GM19035 (cell line): ENCODE measurements around the gene FOXP4.

Experiments used
- ATAC-seq: cut with Tn5 transposase; IDR thresholded peaks from one replicate; pipeline ENCODE4 v1.9.1; 2021; ENCODE audit not compliant: unreplicated experiment

FOXP4 gene

DNA sequence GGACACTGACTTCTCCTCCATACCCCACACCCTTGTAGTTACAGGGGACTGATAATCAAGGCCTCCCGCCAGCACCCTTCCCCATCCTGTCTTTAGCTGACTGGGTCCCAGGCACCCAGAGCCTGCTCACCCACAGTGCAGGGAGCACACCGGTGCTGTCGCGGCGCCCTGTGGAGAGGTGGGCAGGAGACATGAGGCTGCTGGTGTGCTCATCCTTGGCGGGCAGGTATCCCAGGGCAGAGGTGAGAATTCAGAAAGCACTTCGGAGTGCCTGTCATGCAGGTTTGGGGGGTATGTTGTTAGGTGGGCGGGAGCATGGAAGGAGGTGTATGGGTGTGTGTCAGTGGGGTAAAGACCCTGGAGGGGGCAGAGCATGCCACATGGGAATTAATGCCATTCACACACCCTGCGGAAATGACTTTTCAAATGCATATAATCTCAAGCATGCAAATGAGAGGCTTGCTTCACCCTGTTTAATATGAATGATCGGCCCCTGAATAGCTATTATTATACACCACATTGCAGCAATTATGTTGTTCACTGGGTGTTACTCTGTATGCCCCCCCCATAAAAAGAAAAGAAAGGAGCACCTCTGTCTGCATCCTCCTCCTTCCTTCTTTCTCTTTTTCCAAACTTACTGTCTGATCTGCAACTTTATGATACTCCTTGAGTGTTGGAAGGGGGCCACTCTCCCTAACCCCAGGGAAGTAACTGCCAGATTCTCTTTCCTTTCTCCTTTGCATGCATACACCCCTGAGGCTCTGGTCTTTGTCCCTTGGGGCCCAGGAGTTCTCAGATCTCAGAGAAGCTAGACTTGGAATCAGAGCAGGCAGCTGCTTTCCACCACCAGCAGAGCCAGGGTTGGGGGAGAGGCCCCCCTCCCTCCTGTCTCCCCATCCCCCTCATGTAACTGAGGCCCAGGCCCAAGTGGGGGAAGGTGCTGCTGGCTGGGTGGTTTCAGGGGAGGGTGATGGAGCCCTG is 16.0 kb downstream of the FOXP4 start:
- no peak for ATAC-seq

- ATAC-seq, result no peak
Measured at GRCh38 chr6:41563060-41563776, 17.0 kb downstream of the FOXP4 start.

GRCh38 chr6:41564448-41565142 is 18.4 kb downstream of the FOXP4 start:
- no peak for ATAC-seq

GRCh38 chr6:41565701-41566100 is 19.5 kb downstream of the FOXP4 start:
- no peak for ATAC-seq

DNA sequence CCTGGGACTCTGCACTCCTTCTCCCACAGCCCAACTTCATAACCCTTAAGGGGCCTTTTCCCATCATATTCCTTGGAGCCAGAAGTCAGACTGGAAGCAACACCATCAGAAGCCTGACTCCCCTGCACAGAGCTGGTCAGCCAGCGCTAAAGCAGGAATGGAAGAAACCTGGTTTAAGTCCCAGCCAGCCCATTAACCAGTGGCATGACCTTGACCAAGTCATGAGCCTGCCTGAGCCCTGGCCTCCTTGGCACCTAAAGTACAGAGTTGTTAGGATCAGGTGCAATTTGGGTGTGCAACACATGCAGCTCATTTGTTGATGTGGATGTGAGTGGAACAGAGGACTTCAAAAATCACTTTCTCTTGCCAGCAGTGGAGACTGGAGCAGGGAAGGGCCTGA is 20.8 kb downstream of the FOXP4 start:
- ATAC-seq, result no peak

DNA sequence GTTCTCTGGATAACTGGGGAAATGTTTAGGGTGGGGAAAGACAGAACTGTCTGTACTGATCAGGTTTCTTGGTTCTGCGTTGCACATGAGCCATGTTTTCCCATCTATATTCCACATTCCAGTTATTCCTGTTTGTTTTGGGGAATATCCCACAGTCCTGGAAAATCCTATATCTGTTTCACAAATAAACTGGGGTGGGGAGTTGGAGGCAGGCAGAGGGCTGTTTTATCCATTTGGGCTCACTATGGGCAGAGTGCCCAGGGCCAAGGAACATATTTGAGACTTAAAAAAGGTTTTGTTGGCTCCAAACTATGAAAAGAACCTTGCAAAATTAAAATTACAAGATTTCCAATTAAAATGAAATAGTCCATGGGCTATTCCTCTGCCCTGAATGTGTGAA is 21.5 kb downstream of the FOXP4 start:
- ATAC-seq, result no peak

DNA sequence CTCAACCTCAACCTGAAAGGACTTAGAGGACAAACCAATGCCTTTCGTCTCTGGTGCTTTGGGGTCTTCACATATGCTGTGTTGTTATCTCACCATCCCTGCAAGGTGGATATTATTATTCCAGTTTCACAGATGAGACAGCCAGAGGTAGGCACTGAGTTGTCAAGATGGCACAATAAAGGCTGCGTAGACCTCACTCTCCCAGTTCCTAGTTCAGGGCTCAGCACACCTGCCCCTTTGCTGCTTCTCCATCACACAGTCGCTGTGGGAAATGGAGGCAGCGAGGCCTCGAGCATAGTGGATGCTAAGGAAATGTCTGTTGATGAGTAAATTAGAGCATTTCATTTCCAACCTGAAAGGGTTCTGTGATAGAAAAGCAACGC is 22.0 kb downstream of the FOXP4 start:
- ATAC-seq, result no peak

GRCh38 chr6:41568585-41569384 is 22.6 kb downstream of the FOXP4 start:
- ATAC-seq, result no peak

- ATAC-seq, result no peak
Measured at GRCh38 chr6:41570259-41570615, 24.1 kb downstream of the FOXP4 start.

GRCh38 chr6:41571021-41571780 is 25.0 kb downstream of the FOXP4 start:
- ATAC-seq, result no peak

GRCh38 chr6:41572613-41573012 is 26.4 kb downstream of the FOXP4 start:
- no peak for ATAC-seq

DNA sequence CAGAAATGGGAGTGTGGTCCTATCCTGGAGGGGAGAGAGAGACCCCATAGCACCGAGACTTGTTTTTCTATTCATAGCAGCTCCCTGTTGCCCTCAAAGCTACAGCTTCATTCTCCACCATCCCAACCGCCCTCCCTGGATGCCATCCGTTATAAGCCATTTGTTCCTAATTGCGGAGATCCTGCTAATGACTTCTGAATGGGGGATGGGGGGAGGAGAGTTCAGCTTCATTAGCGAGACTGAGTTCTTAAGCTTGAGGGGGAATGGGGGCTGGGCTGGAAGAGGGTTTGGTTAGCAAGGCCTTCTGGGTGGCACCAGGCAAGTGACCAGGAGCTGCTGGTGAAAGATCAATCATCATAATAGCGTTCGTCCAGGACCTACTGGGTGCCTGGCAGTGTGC is 27.1 kb downstream of the FOXP4 start:
- ATAC-seq, result no peak

DNA sequence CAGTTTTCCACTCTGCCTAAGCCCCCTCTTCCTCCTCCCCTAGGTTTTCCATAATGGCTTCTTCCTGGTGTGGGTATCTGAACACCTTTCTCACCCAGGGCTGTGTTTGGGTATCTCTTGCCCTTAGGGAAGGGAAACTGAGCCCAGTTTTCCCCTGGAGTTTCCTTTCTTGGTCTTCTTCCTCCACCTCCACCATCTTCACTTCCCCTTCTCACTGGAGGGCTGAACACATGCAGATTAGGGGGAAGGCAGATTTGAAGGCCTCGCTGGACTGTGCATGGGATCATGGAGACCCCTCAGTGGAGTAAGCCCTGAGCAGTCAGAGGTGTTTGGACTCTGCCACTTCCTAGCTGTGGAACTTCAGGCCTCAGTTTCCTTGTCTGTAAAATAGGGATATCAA is 27.8 kb downstream of the FOXP4 start:
- no peak for ATAC-seq

GRCh38 chr6:41575598-41575997 is 29.4 kb downstream of the FOXP4 start:
- ATAC-seq, result no peak

- no peak for ATAC-seq
Measured at GRCh38 chr6:41576667-41577066, 30.5 kb downstream of the FOXP4 start.

DNA sequence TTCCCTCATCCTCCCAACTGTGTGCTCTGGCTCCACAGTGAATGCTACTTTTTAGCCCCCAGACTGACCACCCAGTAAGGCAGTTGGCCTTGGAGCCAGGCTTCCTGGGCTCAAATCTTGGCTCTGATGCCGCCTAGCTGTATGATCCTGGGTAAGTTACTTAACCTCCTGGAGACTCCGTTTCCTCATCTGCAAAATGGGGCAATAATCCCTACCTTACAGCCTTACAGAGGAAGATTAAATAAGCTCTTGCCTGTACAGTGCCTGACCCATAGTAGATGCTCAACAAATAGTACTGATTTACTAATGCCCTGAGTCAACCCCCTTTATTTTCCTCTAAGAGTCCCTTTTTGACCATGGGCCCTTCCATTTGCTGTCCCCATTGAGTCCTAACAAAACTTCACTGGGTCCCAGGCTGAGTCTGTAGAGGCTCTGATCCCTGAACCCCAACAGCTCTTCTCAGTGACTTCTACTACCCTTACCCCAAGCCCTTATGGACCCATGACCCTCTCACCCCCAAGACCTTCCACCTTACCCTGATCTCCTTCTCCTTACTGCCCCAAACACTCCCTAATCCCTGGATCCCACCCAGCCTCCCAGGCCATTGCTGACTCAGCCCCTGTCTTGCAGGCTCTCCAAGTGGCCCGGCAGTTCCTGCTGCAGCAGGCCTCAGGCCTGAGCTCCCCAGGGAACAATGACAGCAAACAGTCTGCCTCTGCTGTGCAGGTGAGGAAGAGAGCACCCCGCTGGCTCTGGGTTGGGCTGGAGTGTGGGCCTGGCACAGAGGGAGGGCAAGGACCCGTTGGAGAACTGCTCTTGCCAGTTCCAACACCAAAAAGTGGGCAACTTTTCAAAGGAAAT is 31.4 kb downstream of the FOXP4 start:
- no peak for ATAC-seq

DNA sequence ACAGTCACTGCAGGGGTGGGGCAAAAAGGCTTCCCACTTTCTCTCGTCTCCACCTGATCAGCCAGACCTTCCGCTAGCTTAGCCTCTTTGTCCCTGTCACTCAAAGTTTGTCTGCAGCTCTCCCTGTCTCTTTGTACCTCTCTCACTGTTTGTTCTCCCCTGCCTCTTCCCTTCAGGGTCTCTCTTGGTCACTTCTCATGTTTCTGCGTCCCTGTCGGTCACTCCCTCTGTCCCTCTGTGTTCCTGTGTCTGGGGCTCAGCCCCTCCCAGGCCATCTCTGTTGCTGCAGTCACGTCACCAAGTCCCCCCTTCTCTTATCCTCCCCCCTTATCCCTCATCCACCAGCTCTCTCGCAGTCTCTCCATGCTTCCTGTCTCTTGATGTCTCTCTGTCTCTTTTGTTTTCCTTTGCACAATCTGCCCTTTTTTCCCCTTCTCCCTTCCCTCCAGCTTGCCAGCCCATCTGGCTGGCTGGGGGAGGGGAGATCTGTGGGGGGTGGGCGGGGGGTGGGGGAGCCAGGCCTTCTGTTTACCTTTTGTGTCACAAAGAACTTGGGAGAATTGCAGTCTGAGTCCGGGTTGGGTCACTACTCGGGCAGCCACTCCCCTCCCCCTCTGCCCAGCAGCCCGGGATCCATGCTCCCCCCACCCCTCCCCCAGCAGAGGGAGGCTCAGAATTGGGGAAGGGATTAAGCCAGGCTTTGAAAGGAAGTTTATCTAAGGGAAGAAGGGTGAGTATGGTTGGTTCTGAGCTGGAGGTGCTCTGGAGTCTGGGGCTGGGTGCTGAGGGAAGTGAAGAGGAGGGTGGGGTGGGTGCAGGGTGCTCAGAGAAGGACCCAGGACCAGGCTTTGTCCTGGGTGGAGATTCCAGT is 32.3 kb downstream of the FOXP4 start:
- no peak for ATAC-seq

GRCh38 chr6:41579088-41579610 is 33.0 kb downstream of the FOXP4 start:
- no peak for ATAC-seq
